Keratinocyte (primary cell): ENCODE data around the gene AP3M1. TPM values are rescaled to one million over a fixed set of nuclear protein-coding genes. Genes with fewer than 3 reads are reported as not detected.

Experiments
- DNase-seq: peaks from one replicate; pipeline ENCODE4 v3.0.0-alpha.2; 2011; ENCODE audit warnings: low read depth, missing footprints, low spot score
- FAIRE-seq: peaks from 2 replicates; lab custom pipeline; 2011; peaks lifted over from hg19 to GRCh38; lab: Jason Lieb, UNC
- H2AFZ ChIP-seq: 2 replicates; pipeline ENCODE4 v1.6.0; 2012; ENCODE audit warnings: low read length, control low read depth, inconsistent platforms; ENCODE audit not compliant: control insufficient read depth
- H3K27ac ChIP-seq: 2 replicates; pipeline ENCODE4 v1.5.1; 2011; ENCODE audit warnings: low read length; ENCODE audit not compliant: control insufficient read depth, insufficient read depth
- H3K27me3 ChIP-seq: 3 replicates; pipeline ENCODE4 v1.6.0; 2011; ENCODE audit warnings: low read length; ENCODE audit not compliant: control insufficient read depth, insufficient read depth; ENCODE audit errors: extremely low read depth
- H3K36me3 ChIP-seq, 2 experiments: 2 replicates in 1 of 2; 3 replicates in 1 of 2; pipeline ENCODE4 v1.5.1; 2011; ENCODE audit warnings: low read length in 2 of 2, mild to moderate bottlenecking in 1 of 2; ENCODE audit not compliant: control insufficient read depth in 2 of 2, insufficient read depth in 2 of 2; ENCODE audit errors: extremely low read depth in 1 of 2
- H3K4me1 ChIP-seq: 3 replicates; pipeline ENCODE4 v1.5.1; 2011; ENCODE audit warnings: low read length; ENCODE audit not compliant: control insufficient read depth, insufficient read depth; ENCODE audit errors: extremely low read depth
- H3K4me2 ChIP-seq: 3 replicates; pipeline ENCODE4 v1.6.0; 2011; ENCODE audit warnings: low read depth, low read length; ENCODE audit not compliant: control insufficient read depth, insufficient read depth; ENCODE audit errors: extremely low read depth
- H3K4me3 ChIP-seq, 3 experiments: fragments of 200-600 bp in 1 of 3; sonication (generic) in 1 of 3; 2 replicates in 2 of 3; 3 replicates in 1 of 3; pipeline ENCODE4 v1.5.1; 2011 to 2016; ENCODE audit warnings: low read length in 3 of 3, mild to moderate bottlenecking in 3 of 3, control low read depth in 2 of 3, inconsistent platforms in 1 of 3, low read depth in 1 of 3, mixed read lengths in 1 of 3, mixed run types in 1 of 3, moderate library complexity in 1 of 3; ENCODE audit not compliant: control insufficient read depth in 2 of 3, insufficient read depth in 2 of 3; ENCODE audit errors: extremely low read depth in 1 of 3
- H3K79me2 ChIP-seq: 2 replicates; pipeline ENCODE4 v1.6.0; 2012; ENCODE audit warnings: low read length; ENCODE audit not compliant: control insufficient read depth, insufficient read depth
- H3K9ac ChIP-seq: 3 replicates; pipeline ENCODE4 v1.6.0; 2011; ENCODE audit warnings: low read length; ENCODE audit not compliant: control insufficient read depth, insufficient read depth; ENCODE audit errors: extremely low read depth
- H3K9me1 ChIP-seq: 3 replicates; pipeline ENCODE4 v1.6.0; 2011; ENCODE audit warnings: low read length; ENCODE audit not compliant: control insufficient read depth, insufficient read depth; ENCODE audit errors: extremely low read depth
- H3K9me3 ChIP-seq: 2 replicates; pipeline ENCODE4 v1.5.1; 2012; ENCODE audit warnings: low read depth, low read length; ENCODE audit not compliant: control insufficient read depth
- H4K20me1 ChIP-seq: 3 replicates; pipeline ENCODE4 v1.6.0; 2011; ENCODE audit warnings: low read length; ENCODE audit not compliant: control insufficient read depth, insufficient read depth; ENCODE audit errors: extremely low read depth
- EZH2 ChIP-seq: IDR thresholded peaks from one replicate; pipeline ENCODE4 v1.6.1; 2012; ENCODE audit warnings: inconsistent platforms, mild to moderate bottlenecking, low read length, moderate library complexity
- dilution Hi-C: fragments of 300-500 bp; cut with MboI; formaldehyde crosslinking; loops from one replicate; pipeline ENCODE4 v1.7.0; 2020; ENCODE audit warnings: low sequenced_read_pairs; ENCODE audit not compliant: extremely low pct_ligation_motif_present
- polyA plus RNA-seq, 5 experiments: library from polyadenylated mRNA; depleted of rRNA in 3 of 5; stranded (reverse) in 3 of 5; stranded (forward) in 1 of 5; unstranded in 1 of 5; fragments of >200 nt; gene quantifications; 1 replicate in 1 of 5; 2 replicates in 3 of 5; 3 replicates in 1 of 5; pipeline versions ENCODE4 v1.2.1 to v1.2.3, GENCODE V29; 2011 to 2012; ENCODE audit warnings: missing spikeins in 2 of 5, low read depth in 1 of 5, low replicate concordance in 1 of 5
- TF ChIP-seq, protein P1 (sequence below), 3 experiments: IDR thresholded peaks in 1 of 3; conservative IDR thresholded peaks in 1 of 3; optimal IDR thresholded peaks in 1 of 3; 2 replicates in 2 of 3; 3 replicates in 1 of 3; pipeline versions ENCODE3 to v1.5.1; 2011; ENCODE audit warnings: low read length in 3 of 3, mild to moderate bottlenecking in 3 of 3, moderate library complexity in 2 of 3, control low read depth in 1 of 3, inconsistent platforms in 1 of 3; ENCODE audit not compliant: insufficient read depth in 2 of 3; ENCODE audit errors: extremely low read depth in 1 of 3

The AP3M1 gene
- polyA plus RNA-seq, 1 donor (not counting 4 experiments of a cell fraction or from before 2014, with no cell fraction given), result 53.5 TPM

DNA sequence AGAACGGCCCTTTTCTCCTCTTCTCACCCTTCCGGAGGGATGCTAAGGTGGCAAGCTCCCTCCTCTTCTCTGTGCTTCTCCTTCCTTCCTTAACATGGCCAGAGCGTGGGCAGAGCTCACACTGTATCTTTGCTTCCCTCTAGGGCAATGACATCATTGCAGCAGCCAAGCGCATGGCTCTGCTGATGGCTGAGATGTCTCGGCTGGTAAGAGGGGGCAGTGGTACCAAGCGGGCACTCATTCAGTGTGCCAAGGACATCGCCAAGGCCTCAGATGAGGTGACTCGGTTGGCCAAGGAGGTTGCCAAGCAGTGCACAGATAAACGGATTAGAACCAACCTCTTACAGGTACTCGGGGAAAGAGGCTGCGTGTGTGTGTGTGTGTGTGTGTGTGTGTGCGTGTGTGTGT, 36.6 kb downstream of the AP3M1 start:
- H3K27me3 ChIP-seq, result no peaks in the 10 kb centered on the region
- H3K9ac ChIP-seq, result no peak overlapping the region
- peaks cover 23% of the 10 kb centered on the region for H3K4me1 ChIP-seq
- no peak for FAIRE-seq
- H3K9me3 ChIP-seq, result no peaks in the 10 kb centered on the region
- peaks cover 6% of the 10 kb centered on the region for H4K20me1 ChIP-seq
- no peak overlapping the region for H3K4me3 ChIP-seq
- no peaks in the 10 kb centered on the region for H3K9me1 ChIP-seq
- no peak overlapping the region for H2AFZ ChIP-seq
- no peak for TF ChIP-seq EZH2
- TF ChIP-seq, protein P1, sequence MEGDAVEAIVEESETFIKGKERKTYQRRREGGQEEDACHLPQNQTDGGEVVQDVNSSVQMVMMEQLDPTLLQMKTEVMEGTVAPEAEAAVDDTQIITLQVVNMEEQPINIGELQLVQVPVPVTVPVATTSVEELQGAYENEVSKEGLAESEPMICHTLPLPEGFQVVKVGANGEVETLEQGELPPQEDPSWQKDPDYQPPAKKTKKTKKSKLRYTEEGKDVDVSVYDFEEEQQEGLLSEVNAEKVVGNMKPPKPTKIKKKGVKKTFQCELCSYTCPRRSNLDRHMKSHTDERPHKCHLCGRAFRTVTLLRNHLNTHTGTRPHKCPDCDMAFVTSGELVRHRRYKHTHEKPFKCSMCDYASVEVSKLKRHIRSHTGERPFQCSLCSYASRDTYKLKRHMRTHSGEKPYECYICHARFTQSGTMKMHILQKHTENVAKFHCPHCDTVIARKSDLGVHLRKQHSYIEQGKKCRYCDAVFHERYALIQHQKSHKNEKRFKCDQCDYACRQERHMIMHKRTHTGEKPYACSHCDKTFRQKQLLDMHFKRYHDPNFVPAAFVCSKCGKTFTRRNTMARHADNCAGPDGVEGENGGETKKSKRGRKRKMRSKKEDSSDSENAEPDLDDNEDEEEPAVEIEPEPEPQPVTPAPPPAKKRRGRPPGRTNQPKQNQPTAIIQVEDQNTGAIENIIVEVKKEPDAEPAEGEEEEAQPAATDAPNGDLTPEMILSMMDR (optimal IDR thresholded peaks at IDR 0.05 in 1 of 3, IDR thresholded peaks at IDR 0.05 in 1 of 3, conservative IDR thresholded peaks at IDR 0.05 in 1 of 3; ENCODE audit: extremely low read depth in 1 of 3, insufficient read depth in 2 of 3, low read length in 3 of 3), result no peak
- peak overlapping the region; percentile 25 for H3K4me2 ChIP-seq
- H3K36me3 ChIP-seq, result peaks cover 54 to 60% of the 10 kb centered on the region in 2 experiments
- dilution Hi-C loops, result no loop called here
- DNase-seq, result no peak
- H3K27ac ChIP-seq, result no peak overlapping the region
- no peaks in the 10 kb centered on the region for H3K79me2 ChIP-seq

- dilution Hi-C loops, result no loop called here
- H3K27ac ChIP-seq, result no peak overlapping the region
- no peak overlapping the region for H3K9ac ChIP-seq
Measured at GRCh38 chr10:74113546-74113945, 37.1 kb downstream of the AP3M1 start.

More at GRCh38 chr10:74113546-74113945, 37.1 kb downstream of the AP3M1 start:
- H3K27me3 ChIP-seq, result no peaks in the 10 kb centered on the region
- no peaks in the 10 kb centered on the region for H3K79me2 ChIP-seq
- peaks cover 18% of the 10 kb centered on the region for H3K4me1 ChIP-seq
- peaks cover 57 to 61% of the 10 kb centered on the region in 2 experiments for H3K36me3 ChIP-seq
- H3K4me3 ChIP-seq, result no peak overlapping the region
- no peaks in the 10 kb centered on the region for H3K9me1 ChIP-seq
- no peaks in the 10 kb centered on the region for H3K9me3 ChIP-seq
- FAIRE-seq, result no peak
- no peak for TF ChIP-seq EZH2
- TF ChIP-seq, protein P1 (optimal IDR thresholded peaks at IDR 0.05 in 1 of 3, IDR thresholded peaks at IDR 0.05 in 1 of 3, conservative IDR thresholded peaks at IDR 0.05 in 1 of 3; ENCODE audit: extremely low read depth in 1 of 3, insufficient read depth in 2 of 3, low read length in 3 of 3), result no peak
- H3K4me2 ChIP-seq, result peak overlapping the region; percentile 25
- peaks cover 6% of the 10 kb centered on the region for H4K20me1 ChIP-seq
- DNase-seq, result no peak
- no peak overlapping the region for H2AFZ ChIP-seq
